GM23338 (cell line): ENCODE measurements around the gene MBNL1. TPM values are rescaled to one million over a fixed set of nuclear protein-coding genes. Genes with fewer than 3 reads are reported as not detected.

Experiments
- ATAC-seq: fragments of 200-7000 bp; cut with Tn5 transposase; 3 replicates; pipeline ENCODE4 v1.9.1; 2020
- DNase-seq: peaks from one replicate; pipeline ENCODE4 v3.0.0-alpha.2; 2015; ENCODE audit warnings: low spot score
- H2AFZ ChIP-seq: fragments of 200-600 bp; sonication (generic); 2 replicates; pipeline ENCODE4 v1.8.0; 2016; ENCODE audit warnings: antibody characterized with exemption, mild to moderate bottlenecking, moderate library complexity
- H3F3A ChIP-seq: fragments of 200-600 bp; sonication (generic); replicated peaks from 2 replicates; pipeline ENCODE4 v1.8.0; 2017; ENCODE audit warnings: antibody characterized with exemption, mixed run types, low read depth
- H3K27ac ChIP-seq: fragments of 200-600 bp; sonication (generic); 2 replicates; pipeline ENCODE4 v1.6.1; 2016; ENCODE audit warnings: low read depth
- H3K27me3 ChIP-seq: fragments of 200-600 bp; sonication (generic); 2 replicates; pipeline ENCODE4 v1.8.0; 2016; ENCODE audit warnings: mild to moderate bottlenecking, mixed run types, moderate library complexity; ENCODE audit not compliant: insufficient read depth
- H3K36me3 ChIP-seq: fragments of 200-600 bp; sonication (generic); 2 replicates; pipeline ENCODE4 v1.8.0; 2016; ENCODE audit warnings: mild to moderate bottlenecking; ENCODE audit not compliant: insufficient read depth
- H3K4me1 ChIP-seq: fragments of 200-600 bp; sonication (generic); 2 replicates; pipeline ENCODE4 v1.8.0; 2016; ENCODE audit warnings: mild to moderate bottlenecking, moderate library complexity; ENCODE audit not compliant: insufficient read depth
- H3K4me2 ChIP-seq: fragments of 200-600 bp; sonication (generic); 2 replicates; pipeline ENCODE4 v1.7.1; 2017; ENCODE audit warnings: mixed run types
- H3K4me3 ChIP-seq: fragments of 200-600 bp; sonication (generic); 2 replicates; pipeline ENCODE4 v1.6.1; 2016; ENCODE audit warnings: mixed run types
- H3K79me2 ChIP-seq: fragments of 200-600 bp; sonication (generic); replicated peaks from 2 replicates; pipeline ENCODE4 v1.8.0; 2017; ENCODE audit warnings: mild to moderate bottlenecking; ENCODE audit not compliant: insufficient read depth
- H3K9me2 ChIP-seq: fragments of 200-600 bp; sonication (generic); 2 replicates; pipeline ENCODE4 v1.8.0; 2017; ENCODE audit not compliant: insufficient read depth
- H4K20me1 ChIP-seq: fragments of 200-600 bp; sonication (generic); replicated peaks from 2 replicates; pipeline ENCODE4 v1.8.0; 2017; ENCODE audit warnings: mild to moderate bottlenecking; ENCODE audit not compliant: insufficient read depth
- H3K27ac Mint-ChIP-seq: 2 replicates; pipeline ENCODE4 v1.8.0; 2020; ENCODE audit warnings: inconsistent platforms, mild to moderate bottlenecking, moderate library complexity, mixed read lengths
- H3K27me3 Mint-ChIP-seq: 3 replicates; pipeline ENCODE4 v1.8.0; 2022; ENCODE audit warnings: low read depth, mild to moderate bottlenecking, moderate library complexity, mixed read lengths, inconsistent platforms; ENCODE audit not compliant: insufficient read depth, poor library complexity
- H3K36me3 Mint-ChIP-seq: 3 replicates; pipeline ENCODE4 v1.8.0; 2021; ENCODE audit warnings: low read depth, mild to moderate bottlenecking, inconsistent platforms, moderate library complexity, mixed read lengths
- H3K4me1 Mint-ChIP-seq: 3 replicates; pipeline ENCODE4 v1.8.0; 2020; ENCODE audit warnings: mild to moderate bottlenecking, inconsistent platforms, mixed read lengths
- H3K4me3 Mint-ChIP-seq: 3 replicates; pipeline ENCODE4 v1.8.0; 2021; ENCODE audit warnings: moderate library complexity, mild to moderate bottlenecking, inconsistent platforms, mixed read lengths
- H3K9me3 Mint-ChIP-seq: 3 replicates; pipeline ENCODE4 v1.8.0; 2020; ENCODE audit warnings: moderate library complexity, mild to moderate bottlenecking, inconsistent platforms, mixed read lengths
- CTCF ChIP-seq, 2 experiments: fragments of 200-600 bp in 1 of 2; sonication (generic) in 1 of 2; conservative IDR thresholded peaks; 2 replicates each; pipeline versions ENCODE4 v1.5.1 to v1.6.1; 2016 to 2017; ENCODE audit warnings: antibody characterized with exemption in 2 of 2, low read depth in 2 of 2, mild to moderate bottlenecking in 2 of 2, moderate library complexity in 1 of 2
- EZH2 ChIP-seq: fragments of 200-600 bp; sonication (generic); IDR thresholded peaks from one replicate; pipeline ENCODE4 v1.8.0; 2017; ENCODE audit warnings: antibody characterized with exemption, mild to moderate bottlenecking, low read depth; ENCODE audit not compliant: unreplicated experiment
- EZH2phosphoT487 ChIP-seq: fragments of 200-600 bp; sonication (generic); IDR thresholded peaks from one replicate; pipeline ENCODE4 v1.8.1; 2018; ENCODE audit warnings: antibody characterized with exemption; ENCODE audit not compliant: unreplicated experiment
- JUNB ChIP-seq: IDR thresholded peaks from one replicate; pipeline ENCODE4 v1.6.1; 2016; ENCODE audit warnings: antibody characterized with exemption; ENCODE audit not compliant: unreplicated experiment
- STAT1 ChIP-seq: IDR thresholded peaks from one replicate; pipeline ENCODE4 v1.6.1; 2016; ENCODE audit warnings: antibody characterized with exemption; ENCODE audit not compliant: unreplicated experiment
- ZNF331 ChIP-seq: fragments of 250-450 bp; sonication (Bioruptor Pico); IDR thresholded peaks from 2 replicates; pipeline ENCODE4 v1.5.0; 2020; ENCODE audit warnings: low read depth, mild to moderate bottlenecking, moderate library complexity
- polyA plus RNA-seq: library from polyadenylated mRNA; unstranded; fragments of >200 nt; fragmentation: Nextera tagmentation; extraction: Ambion mirVana; gene quantifications from 2 replicates; pipeline ENCODE4 v1.2.1, GENCODE V29; 2016
- total RNA-seq: library from RNA; depleted of rRNA; stranded (reverse); fragments of >200 nt; shearing (Covaris generic); gene quantifications from 2 replicates; pipeline ENCODE4 v1.2.3, GENCODE V29; 2014
- TF ChIP-seq, protein P1 (sequence below): fragments of 250-450 bp; sonication (Bioruptor Pico); IDR thresholded peaks from 2 replicates; pipeline ENCODE4 v1.5.0; 2020; ENCODE audit warnings: mild to moderate bottlenecking, moderate library complexity
- TF ChIP-seq, protein P2 (sequence below): IDR thresholded peaks from one replicate; pipeline ENCODE4 v1.6.1; 2018; ENCODE audit warnings: antibody characterized with exemption; ENCODE audit not compliant: unreplicated experiment
- TF ChIP-seq, protein P3 (sequence below): IDR thresholded peaks from 2 replicates; pipeline ENCODE4 v1.6.1; 2016; ENCODE audit warnings: antibody characterized with exemption

Gene MBNL1
- total and polyA plus RNA-seq, 2 experiments from 2014 or later, result 9.4 to 23.2 TPM

DNA sequence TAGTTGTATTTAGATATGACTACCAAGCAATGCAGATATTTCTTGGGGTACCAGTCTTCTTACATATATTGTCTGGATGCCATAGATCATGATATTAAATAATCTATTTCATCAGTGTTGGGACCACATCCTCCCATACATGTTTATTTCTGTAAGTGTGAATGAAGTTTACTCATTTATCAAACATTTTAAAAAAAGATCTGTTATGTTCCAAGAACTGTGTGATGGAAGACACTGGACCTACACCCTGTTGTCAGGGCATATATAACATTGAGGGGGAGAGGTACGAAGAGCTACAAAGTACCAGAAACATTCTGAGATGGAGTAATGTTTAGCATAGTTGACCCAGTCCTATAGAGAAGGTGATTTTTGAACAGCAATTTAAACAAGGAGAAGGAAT, 26.6 kb downstream of the MBNL1 start (continued):
- no peak for TF ChIP-seq CTCF (conservative IDR thresholded peaks at IDR 0.05; ENCODE audit: low read depth in 2 of 2)

- 0 out of 2 replicates have a peak, but pooled peaks cover 2% of the 10 kb centered on the region for H4K20me1 ChIP-seq
Measured at GRCh38 chr3:152295806-152296205, 27.1 kb downstream of the MBNL1 start.

More at GRCh38 chr3:152295806-152296205, 27.1 kb downstream of the MBNL1 start:
- Histone ChIP-seq H2AFZ (no peak overlapping the region), H3K36me3 (no peaks in the 10 kb centered on the region), H3K27me3 (no peaks in the 10 kb centered on the region), H3K9me2 (no peaks in the 10 kb centered on the region), H3K27ac (no peak overlapping the region), H3K4me3 (no peak overlapping the region), H3K79me2 (peaks cover 68% of the 10 kb centered on the region), H3K4me1 (peaks cover 37% of the 10 kb centered on the region), H3F3A (no peaks in the 10 kb centered on the region), H3K4me2 (no peak overlapping the region)
- no peaks in the 10 kb centered on the region for H3K27me3 Mint-ChIP-seq
- no peak overlapping the region for H3K4me3 Mint-ChIP-seq
- no peaks in the 10 kb centered on the region for H3K36me3 Mint-ChIP-seq
- DNase-seq (no peak), ATAC-seq (no peak)
- no peaks in the 10 kb centered on the region for H3K9me3 Mint-ChIP-seq
- H3K27ac Mint-ChIP-seq, result no peak overlapping the region; the same call in 1 of the 2 replicates
- TF ChIP-seq, protein P1, sequence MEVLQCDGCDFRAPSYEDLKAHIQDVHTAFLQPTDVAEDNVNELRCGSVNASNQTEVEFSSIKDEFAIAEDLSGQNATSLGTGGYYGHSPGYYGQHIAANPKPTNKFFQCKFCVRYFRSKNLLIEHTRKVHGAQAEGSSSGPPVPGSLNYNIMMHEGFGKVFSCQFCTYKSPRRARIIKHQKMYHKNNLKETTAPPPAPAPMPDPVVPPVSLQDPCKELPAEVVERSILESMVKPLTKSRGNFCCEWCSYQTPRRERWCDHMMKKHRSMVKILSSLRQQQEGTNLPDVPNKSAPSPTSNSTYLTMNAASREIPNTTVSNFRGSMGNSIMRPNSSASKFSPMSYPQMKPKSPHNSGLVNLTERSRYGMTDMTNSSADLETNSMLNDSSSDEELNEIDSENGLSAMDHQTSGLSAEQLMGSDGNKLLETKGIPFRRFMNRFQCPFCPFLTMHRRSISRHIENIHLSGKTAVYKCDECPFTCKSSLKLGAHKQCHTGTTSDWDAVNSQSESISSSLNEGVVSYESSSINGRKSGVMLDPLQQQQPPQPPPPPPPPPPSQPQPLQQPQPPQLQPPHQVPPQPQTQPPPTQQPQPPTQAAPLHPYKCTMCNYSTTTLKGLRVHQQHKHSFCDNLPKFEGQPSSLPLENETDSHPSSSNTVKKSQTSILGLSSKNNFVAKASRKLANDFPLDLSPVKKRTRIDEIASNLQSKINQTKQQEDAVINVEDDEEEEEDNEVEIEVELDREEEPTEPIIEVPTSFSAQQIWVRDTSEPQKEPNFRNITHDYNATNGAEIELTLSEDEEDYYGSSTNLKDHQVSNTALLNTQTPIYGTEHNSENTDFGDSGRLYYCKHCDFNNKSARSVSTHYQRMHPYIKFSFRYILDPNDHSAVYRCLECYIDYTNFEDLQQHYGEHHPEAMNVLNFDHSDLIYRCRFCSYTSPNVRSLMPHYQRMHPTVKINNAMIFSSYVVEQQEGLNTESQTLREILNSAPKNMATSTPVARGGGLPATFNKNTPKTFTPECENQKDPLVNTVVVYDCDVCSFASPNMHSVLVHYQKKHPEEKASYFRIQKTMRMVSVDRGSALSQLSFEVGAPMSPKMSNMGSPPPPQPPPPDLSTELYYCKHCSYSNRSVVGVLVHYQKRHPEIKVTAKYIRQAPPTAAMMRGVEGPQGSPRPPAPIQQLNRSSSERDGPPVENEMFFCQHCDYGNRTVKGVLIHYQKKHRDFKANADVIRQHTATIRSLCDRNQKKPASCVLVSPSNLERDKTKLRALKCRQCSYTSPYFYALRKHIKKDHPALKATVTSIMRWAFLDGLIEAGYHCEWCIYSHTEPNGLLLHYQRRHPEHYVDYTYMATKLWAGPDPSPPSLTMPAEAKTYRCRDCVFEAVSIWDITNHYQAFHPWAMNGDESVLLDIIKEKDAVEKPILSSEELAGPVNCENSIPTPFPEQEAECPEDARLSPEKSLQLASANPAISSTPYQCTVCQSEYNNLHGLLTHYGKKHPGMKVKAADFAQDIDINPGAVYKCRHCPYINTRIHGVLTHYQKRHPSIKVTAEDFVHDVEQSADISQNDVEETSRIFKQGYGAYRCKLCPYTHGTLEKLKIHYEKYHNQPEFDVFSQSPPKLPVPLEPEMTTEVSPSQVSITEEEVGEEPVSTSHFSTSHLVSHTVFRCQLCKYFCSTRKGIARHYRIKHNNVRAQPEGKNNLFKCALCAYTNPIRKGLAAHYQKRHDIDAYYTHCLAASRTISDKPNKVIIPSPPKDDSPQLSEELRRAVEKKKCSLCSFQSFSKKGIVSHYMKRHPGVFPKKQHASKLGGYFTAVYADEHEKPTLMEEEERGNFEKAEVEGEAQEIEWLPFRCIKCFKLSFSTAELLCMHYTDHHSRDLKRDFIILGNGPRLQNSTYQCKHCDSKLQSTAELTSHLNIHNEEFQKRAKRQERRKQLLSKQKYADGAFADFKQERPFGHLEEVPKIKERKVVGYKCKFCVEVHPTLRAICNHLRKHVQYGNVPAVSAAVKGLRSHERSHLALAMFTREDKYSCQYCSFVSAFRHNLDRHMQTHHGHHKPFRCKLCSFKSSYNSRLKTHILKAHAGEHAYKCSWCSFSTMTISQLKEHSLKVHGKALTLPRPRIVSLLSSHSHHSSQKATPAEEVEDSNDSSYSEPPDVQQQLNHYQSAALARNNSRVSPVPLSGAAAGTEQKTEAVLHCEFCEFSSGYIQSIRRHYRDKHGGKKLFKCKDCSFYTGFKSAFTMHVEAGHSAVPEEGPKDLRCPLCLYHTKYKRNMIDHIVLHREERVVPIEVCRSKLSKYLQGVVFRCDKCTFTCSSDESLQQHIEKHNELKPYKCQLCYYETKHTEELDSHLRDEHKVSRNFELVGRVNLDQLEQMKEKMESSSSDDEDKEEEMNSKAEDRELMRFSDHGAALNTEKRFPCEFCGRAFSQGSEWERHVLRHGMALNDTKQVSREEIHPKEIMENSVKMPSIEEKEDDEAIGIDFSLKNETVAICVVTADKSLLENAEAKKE, result no peak
- TF ChIP-seq ZNF331 (CRISPR knock-in tag) (no peak), STAT1 (no peak), JUNB (no peak), EZH2 (no peak), EZH2phosphoT487 (no peak)
- TF ChIP-seq, protein P2, sequence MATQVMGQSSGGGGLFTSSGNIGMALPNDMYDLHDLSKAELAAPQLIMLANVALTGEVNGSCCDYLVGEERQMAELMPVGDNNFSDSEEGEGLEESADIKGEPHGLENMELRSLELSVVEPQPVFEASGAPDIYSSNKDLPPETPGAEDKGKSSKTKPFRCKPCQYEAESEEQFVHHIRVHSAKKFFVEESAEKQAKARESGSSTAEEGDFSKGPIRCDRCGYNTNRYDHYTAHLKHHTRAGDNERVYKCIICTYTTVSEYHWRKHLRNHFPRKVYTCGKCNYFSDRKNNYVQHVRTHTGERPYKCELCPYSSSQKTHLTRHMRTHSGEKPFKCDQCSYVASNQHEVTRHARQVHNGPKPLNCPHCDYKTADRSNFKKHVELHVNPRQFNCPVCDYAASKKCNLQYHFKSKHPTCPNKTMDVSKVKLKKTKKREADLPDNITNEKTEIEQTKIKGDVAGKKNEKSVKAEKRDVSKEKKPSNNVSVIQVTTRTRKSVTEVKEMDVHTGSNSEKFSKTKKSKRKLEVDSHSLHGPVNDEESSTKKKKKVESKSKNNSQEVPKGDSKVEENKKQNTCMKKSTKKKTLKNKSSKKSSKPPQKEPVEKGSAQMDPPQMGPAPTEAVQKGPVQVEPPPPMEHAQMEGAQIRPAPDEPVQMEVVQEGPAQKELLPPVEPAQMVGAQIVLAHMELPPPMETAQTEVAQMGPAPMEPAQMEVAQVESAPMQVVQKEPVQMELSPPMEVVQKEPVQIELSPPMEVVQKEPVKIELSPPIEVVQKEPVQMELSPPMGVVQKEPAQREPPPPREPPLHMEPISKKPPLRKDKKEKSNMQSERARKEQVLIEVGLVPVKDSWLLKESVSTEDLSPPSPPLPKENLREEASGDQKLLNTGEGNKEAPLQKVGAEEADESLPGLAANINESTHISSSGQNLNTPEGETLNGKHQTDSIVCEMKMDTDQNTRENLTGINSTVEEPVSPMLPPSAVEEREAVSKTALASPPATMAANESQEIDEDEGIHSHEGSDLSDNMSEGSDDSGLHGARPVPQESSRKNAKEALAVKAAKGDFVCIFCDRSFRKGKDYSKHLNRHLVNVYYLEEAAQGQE, result no peak
- TF ChIP-seq, protein P3, sequence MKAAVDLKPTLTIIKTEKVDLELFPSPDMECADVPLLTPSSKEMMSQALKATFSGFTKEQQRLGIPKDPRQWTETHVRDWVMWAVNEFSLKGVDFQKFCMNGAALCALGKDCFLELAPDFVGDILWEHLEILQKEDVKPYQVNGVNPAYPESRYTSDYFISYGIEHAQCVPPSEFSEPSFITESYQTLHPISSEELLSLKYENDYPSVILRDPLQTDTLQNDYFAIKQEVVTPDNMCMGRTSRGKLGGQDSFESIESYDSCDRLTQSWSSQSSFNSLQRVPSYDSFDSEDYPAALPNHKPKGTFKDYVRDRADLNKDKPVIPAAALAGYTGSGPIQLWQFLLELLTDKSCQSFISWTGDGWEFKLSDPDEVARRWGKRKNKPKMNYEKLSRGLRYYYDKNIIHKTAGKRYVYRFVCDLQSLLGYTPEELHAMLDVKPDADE, result no peak
- H3K4me1 Mint-ChIP-seq, result peaks cover 46% of the 10 kb centered on the region
